Type B pancreatic cell (in vitro differentiated cells): Measurements from ENCODE around the gene SCAMP1. TPM values are rescaled to one million over a fixed set of nuclear protein-coding genes. Genes with fewer than 3 reads are reported as not detected.

ENCODE experiments used
- DNase-seq: peaks from one replicate; pipeline ENCODE4 v3.0.0; 2021; ENCODE audit warnings: mixed read lengths; ENCODE audit not compliant: unreplicated experiment; ENCODE audit errors: extremely low spot score
- H3K27ac Mint-ChIP-seq: 2 replicates; pipeline ENCODE4 v1.8.0; 2021; ENCODE audit warnings: mild to moderate bottlenecking, mixed read lengths
- H3K27me3 Mint-ChIP-seq: 2 replicates; pipeline ENCODE4 v1.8.0; 2021; ENCODE audit warnings: mixed read lengths
- H3K36me3 Mint-ChIP-seq: 2 replicates; pipeline ENCODE4 v1.8.0; 2021; ENCODE audit warnings: mixed read lengths
- H3K4me1 Mint-ChIP-seq: one replicate; pipeline ENCODE4 v1.8.0; 2021; ENCODE audit warnings: mixed read lengths; ENCODE audit not compliant: unreplicated experiment
- H3K4me3 Mint-ChIP-seq: 2 replicates; pipeline ENCODE4 v1.8.0; 2021; ENCODE audit warnings: mild to moderate bottlenecking, mixed read lengths
- H3K9me3 Mint-ChIP-seq: 2 replicates; pipeline ENCODE4 v1.8.0; 2021; ENCODE audit warnings: mixed read lengths
- total RNA-seq: library from RNA; stranded (reverse); gene quantifications from 2 replicates; pipeline ENCODE4 v1.2.1, GENCODE V29; 2021; ENCODE audit warnings: low replicate concordance
- TF ChIP-seq, protein P1 (sequence below): fragments of 200-600 bp; sonication (generic); conservative IDR thresholded peaks from 2 replicates; pipeline ENCODE4 v1.5.0; 2021; ENCODE audit warnings: antibody characterized with exemption, mild to moderate bottlenecking

SCAMP1 gene
- total RNA-seq, 1 donor from 2014 or later = 50.8 TPM

DNA sequence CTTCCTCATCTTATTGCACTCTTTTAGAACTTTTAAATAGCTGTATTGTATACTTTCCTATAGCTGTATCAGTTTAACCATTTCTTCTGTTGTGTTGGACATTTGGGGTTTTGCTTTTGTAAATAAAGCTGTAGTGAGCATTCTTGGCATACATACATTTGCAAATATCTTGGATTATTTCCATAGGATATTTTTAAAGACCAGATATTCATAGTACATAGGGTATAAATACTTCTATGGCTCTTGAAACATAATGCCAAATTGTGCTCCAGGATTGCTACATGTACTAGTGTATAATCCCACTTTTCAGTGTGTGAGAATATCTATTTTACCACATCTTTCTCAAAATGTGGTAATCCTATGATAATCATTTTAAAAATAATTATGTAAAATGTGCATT, 51.2 kb downstream of the SCAMP1 start:
- H3K27ac Mint-ChIP-seq = no peak overlapping the region
- H3K27me3 Mint-ChIP-seq = no peaks in the 10 kb centered on the region
- TF ChIP-seq, protein P1, sequence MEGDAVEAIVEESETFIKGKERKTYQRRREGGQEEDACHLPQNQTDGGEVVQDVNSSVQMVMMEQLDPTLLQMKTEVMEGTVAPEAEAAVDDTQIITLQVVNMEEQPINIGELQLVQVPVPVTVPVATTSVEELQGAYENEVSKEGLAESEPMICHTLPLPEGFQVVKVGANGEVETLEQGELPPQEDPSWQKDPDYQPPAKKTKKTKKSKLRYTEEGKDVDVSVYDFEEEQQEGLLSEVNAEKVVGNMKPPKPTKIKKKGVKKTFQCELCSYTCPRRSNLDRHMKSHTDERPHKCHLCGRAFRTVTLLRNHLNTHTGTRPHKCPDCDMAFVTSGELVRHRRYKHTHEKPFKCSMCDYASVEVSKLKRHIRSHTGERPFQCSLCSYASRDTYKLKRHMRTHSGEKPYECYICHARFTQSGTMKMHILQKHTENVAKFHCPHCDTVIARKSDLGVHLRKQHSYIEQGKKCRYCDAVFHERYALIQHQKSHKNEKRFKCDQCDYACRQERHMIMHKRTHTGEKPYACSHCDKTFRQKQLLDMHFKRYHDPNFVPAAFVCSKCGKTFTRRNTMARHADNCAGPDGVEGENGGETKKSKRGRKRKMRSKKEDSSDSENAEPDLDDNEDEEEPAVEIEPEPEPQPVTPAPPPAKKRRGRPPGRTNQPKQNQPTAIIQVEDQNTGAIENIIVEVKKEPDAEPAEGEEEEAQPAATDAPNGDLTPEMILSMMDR = no peak
- peaks cover 7% of the 10 kb centered on the region for H3K9me3 Mint-ChIP-seq
- H3K36me3 Mint-ChIP-seq = peaks cover 17% of the 10 kb centered on the region
- no peaks in the 10 kb centered on the region for H3K4me1 Mint-ChIP-seq
- DNase-seq = no peak
- H3K4me3 Mint-ChIP-seq = no peak overlapping the region

DNA sequence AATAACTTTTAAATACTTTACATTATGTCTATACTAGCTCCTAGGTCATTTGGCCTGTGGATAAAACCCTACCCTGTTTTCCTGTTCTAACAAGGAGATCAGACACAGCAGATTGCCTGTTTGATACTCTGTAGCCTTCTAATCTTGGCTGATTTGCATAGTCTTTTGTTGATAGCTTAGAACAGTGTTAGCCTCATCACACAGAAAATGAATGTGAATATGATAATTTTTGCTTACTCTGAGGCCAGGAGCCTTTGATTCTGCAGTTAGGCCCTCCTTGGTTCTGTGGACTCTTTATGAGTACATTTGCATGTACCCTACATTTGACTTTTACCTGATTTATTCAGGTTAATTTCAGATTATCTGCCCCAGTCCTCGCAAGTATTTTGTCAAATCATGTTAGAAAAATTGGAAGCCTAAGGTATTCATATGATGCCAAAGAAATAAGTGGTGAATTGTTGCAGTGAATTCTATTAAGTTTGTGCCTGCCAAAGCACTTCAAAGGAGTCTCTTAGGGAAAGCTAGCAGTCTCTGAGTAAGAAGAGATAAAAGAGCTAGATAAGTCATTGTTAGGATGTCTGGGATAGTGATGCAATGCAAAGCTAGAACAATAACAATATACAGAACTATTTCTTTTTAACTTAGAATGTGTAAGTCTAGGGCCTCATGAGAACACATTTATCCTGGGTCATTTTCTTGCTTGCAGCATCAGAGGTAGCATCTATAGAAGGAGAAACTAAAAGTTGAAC, 56.4 kb downstream of the SCAMP1 start:
- Mint-ChIP-seq H3K4me3 (no peak overlapping the region), H3K4me1 (no peaks in the 10 kb centered on the region), H3K9me3 (no peaks in the 10 kb centered on the region), H3K27me3 (no peaks in the 10 kb centered on the region), H3K36me3 (peaks cover 35% of the 10 kb centered on the region), H3K27ac (no peak overlapping the region)
- no peak for DNase-seq
- TF ChIP-seq, protein P1 = no peak

DNA sequence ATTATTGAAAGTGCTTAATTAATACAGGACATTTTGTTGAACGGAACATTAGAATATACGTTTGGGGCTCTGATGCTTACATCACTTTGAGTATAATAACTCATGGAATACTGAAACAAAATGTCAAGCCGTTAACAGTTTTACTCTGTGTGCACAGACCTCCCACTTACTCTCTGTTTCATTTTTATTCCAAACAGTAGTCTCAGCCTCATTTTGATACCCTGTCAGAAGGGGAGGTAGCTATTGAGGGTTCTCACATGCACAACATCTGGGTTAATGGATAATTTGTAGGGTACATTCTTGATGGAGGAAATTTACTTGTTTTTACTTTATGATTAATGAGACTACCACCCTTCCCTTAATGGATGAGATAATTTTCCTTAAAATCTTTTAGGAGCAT, 59.0 kb downstream of the SCAMP1 start:
- H3K4me1 Mint-ChIP-seq = no peaks in the 10 kb centered on the region
- DNase-seq = no peak
- H3K36me3 Mint-ChIP-seq = peaks cover 41% of the 10 kb centered on the region
- TF ChIP-seq, protein P1 = no peak
- H3K27me3 Mint-ChIP-seq = no peaks in the 10 kb centered on the region
- H3K27ac Mint-ChIP-seq = no peak overlapping the region
- no peak overlapping the region for H3K4me3 Mint-ChIP-seq
- H3K9me3 Mint-ChIP-seq = no peaks in the 10 kb centered on the region

- Mint-ChIP-seq H3K4me3 (no peak overlapping the region), H3K4me1 (no peaks in the 10 kb centered on the region), H3K27ac (no peak overlapping the region), H3K9me3 (no peaks in the 10 kb centered on the region), H3K27me3 (no peaks in the 10 kb centered on the region), H3K36me3 (peaks cover 41% of the 10 kb centered on the region)
- no peak for DNase-seq
- TF ChIP-seq, protein P1 = no peak
Measured at GRCh38 chr5:78420548-78420947, 60.1 kb downstream of the SCAMP1 start.

- peaks cover 44% of the 10 kb centered on the region for H3K36me3 Mint-ChIP-seq
- peaks cover 4% of the 10 kb centered on the region for H3K4me1 Mint-ChIP-seq
- TF ChIP-seq, protein P1 = no peak
- H3K4me3 Mint-ChIP-seq = no peak overlapping the region
- no peak for DNase-seq
- no peak overlapping the region for H3K27ac Mint-ChIP-seq
- H3K9me3 Mint-ChIP-seq = peaks cover 18% of the 10 kb centered on the region
- H3K27me3 Mint-ChIP-seq = no peaks in the 10 kb centered on the region
Measured at GRCh38 chr5:78424665-78425064, 64.2 kb downstream of the SCAMP1 start.
